HL-60 (cell line): ENCODE measurements around the gene EHF.

ENCODE experiments used
- DNase-seq, 2 experiments: peaks; one replicate each; pipeline ENCODE4 v3.0.0-alpha.2; 2010 to 2020; ENCODE audit warnings: low read depth in 1 of 2, low spot score in 1 of 2
- H3K27ac ChIP-seq: fragments of 250-450 bp; sonication (Bioruptor Pico); replicated peaks from 2 replicates; pipeline ENCODE4 v1.5.1; 2020; ENCODE audit warnings: mild to moderate bottlenecking, moderate library complexity
- H3K27me3 ChIP-seq: fragments of 250-450 bp; sonication (Bioruptor Pico); 2 replicates; pipeline ENCODE4 v1.5.1; 2021; ENCODE audit warnings: mild to moderate bottlenecking, moderate library complexity; ENCODE audit not compliant: insufficient read depth, poor library complexity, severe bottlenecking
- H3K4me3 ChIP-seq: replicated peaks from 2 replicates; pipeline ENCODE4 v1.5.1; 2011; ENCODE audit warnings: mild to moderate bottlenecking, control low read depth, low read length; ENCODE audit not compliant: insufficient read depth
- CTCF ChIP-seq: IDR thresholded peaks from one replicate; pipeline ENCODE4 v1.5.1; 2011; ENCODE audit warnings: low read length, control low read depth, inconsistent platforms; ENCODE audit not compliant: insufficient read depth
- GABPA ChIP-seq: IDR thresholded peaks from 2 replicates; pipeline ENCODE4 v1.6.1; 2012; ENCODE audit warnings: low read depth
- POLR2AphosphoS5 ChIP-seq: IDR thresholded peaks from 2 replicates; pipeline ENCODE4 v1.6.1; 2012; ENCODE audit warnings: low read depth
- REST ChIP-seq: IDR thresholded peaks from 2 replicates; pipeline ENCODE4 v1.6.1; 2012; ENCODE audit warnings: low read depth; ENCODE audit not compliant: insufficient replicate concordance
- SPI1 ChIP-seq: IDR thresholded peaks from 2 replicates; pipeline ENCODE4 v1.6.1; 2012; ENCODE audit warnings: low read depth, mild to moderate bottlenecking, borderline replicate concordance

The EHF gene

GRCh38 chr11:34620202-34620601 lies 691 bp upstream of the EHF start:
- no peak overlapping the region for H3K27ac ChIP-seq
- no peak for DNase-seq
- H3K27me3 ChIP-seq = no peaks in the 10 kb centered on the region
- no peak overlapping the region for H3K4me3 ChIP-seq
- TF ChIP-seq POLR2AphosphoS5 (no peak), CTCF (no peak), GABPA (no peak), SPI1 (no peak), REST (no peak)

GRCh38 chr11:34621876-34622275 lies 983 bp downstream of the EHF start:
- H3K27ac ChIP-seq = no peak overlapping the region
- DNase-seq = no peak
- TF ChIP-seq REST (no peak), CTCF (no peak), POLR2AphosphoS5 (no peak), SPI1 (no peak), GABPA (no peak)

GRCh38 chr11:34623463-34623862 lies 2.6 kb downstream of the EHF start:
- TF ChIP-seq CTCF = no peak
- no peak for TF ChIP-seq SPI1
- TF ChIP-seq REST = no peak
- TF ChIP-seq POLR2AphosphoS5 = no peak
- TF ChIP-seq GABPA = no peak
- DNase-seq = no peak
- Histone ChIP-seq H3K4me3 (no peak overlapping the region), H3K27ac (no peak overlapping the region), H3K27me3 (no peaks in the 10 kb centered on the region)

More at GRCh38 chr11:34621876-34622275, 983 bp downstream of the EHF start:
- Histone ChIP-seq H3K4me3 (no peak overlapping the region), H3K27me3 (no peaks in the 10 kb centered on the region)
